GM18508 (cell line): ENCODE measurements around the gene SLC35D2.

Experiments used
- ATAC-seq: cut with Tn5 transposase; IDR thresholded peaks from one replicate; pipeline ENCODE4 v1.9.1; 2021; ENCODE audit warnings: moderate number of reproducible peaks; ENCODE audit not compliant: insufficient read depth, unreplicated experiment

SLC35D2 gene

GRCh38 chr9:96383165-96383942, at the start of gene SLC35D2:
Gene SLC35D2 (minus strand): TSS chr9:96383711. CDS start chr9:96383634, 77 bp downstream.
- ATAC-seq: no peak

DNA sequence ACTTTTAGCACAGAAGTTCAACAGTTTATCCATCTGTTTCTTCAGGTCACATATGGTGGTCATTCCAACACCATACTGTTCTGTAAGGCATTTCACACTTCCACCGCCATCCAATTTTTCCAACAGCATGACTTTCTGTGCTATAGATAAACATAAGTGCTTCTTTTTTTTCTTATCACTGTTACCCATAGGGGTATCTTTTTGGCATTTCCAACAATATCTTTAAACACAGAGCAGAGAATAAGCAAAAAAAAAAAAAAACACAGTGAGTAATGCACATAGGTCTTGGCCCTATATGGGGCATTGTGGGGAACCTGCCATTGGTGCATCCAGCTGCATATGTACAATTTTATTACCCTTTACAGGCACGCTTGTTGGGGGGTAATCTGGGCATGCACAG, 46.9 kb upstream of the SLC35D2 start:
- ATAC-seq: no peak

DNA sequence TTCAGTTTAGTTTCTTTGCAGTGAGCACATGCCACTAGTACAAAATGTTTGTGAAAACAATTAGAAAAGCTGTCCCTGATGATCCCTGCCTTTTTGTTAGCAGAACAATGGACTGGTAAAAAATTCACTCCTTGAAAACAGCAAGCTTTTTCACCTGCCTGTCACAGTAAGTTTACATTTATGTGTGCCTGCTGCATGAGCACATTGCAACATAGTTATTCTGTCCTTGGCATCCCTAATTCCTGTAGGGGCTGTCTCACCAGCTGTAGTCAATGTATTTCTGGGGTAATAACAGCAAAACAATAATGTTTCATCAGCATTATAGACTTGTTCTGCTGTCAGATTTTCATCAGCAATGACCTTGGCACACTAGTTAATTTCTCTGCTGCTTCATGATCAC, 46.2 kb upstream of the SLC35D2 start:
- ATAC-seq: no peak

DNA sequence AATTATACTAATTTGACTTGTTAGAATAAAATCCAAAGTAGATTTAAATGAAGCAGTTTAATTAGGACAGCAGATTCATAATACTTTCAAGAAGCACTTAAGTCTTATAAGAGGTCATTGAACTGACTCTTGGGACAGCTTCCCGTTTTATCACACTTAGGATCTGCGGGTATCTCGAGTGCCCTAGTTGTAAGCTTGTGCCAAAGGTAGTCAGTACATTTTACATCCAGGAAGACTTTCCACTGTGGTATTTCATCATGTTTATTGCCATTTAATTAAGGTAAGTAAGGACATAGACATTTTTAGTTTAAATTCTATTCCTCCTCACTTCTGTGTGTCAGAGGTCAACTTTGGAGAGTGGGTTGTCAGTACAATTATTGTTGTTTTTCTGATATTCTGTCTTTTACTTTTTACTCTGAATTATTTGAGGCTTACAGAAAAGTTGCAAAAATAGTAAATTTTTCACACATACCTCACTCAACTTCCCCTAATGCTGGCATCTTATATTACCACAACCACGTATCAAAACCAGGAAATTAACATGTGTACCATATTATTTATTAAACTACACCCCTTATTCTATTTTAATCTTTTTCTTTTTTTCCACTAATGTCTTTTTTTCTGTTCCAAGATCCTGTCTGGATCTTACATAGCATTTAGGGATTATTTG, 42.1 kb upstream of the SLC35D2 start:
- ATAC-seq: no peak

DNA sequence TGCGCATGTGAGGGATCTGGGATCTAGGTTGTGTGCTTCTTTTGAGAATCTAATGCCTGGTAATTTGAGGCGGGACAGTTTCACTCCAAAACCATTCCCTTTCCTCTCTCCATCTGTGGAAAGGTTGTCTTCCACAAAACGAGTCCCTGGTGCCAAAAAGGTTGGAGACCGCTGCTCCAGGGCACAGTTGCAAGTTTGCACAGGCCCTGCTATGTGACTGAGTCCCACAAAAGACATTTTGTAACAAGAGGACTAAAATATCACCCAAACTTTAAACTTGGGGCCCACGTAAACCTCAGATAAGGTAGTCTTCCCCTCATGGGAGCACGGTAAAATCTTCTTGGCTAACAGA, 40.5 kb upstream of the SLC35D2 start:
- ATAC-seq: no peak

DNA sequence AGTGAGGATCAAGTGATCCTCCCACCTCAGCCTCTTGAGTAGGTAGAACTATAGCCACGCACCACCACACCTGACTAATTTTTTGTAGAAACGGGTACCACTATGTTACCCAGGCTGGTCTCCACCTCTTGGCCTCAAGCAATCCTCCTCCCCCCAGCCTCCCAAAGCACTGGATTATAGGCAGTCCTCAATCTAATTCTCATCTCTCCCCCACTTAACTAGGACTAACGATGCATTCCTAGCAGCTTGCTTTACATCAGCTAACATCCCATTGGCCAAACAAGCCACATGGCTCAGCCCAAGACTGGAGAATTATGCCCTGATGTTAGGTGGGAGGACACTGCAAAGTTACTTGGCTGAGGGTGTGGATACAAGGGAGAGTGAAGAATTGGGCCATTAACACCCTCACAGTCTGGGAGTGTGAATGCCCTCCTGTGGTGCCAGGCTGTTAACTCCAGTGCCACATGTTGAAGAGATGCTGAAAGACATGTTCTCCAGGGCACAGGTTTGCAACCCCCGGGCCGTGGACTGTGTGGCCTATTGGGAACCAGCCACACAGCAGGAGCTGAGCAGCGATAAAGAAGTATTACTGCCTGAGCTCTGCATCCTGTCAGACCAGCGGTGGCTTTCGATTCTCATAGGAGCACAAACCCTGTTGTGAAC, 39.9 kb upstream of the SLC35D2 start:
- ATAC-seq: no peak

GRCh38 chr9:96420468-96421219, 37.1 kb upstream of the SLC35D2 start:
- no peak for ATAC-seq

- no peak for ATAC-seq
Observed at GRCh38 chr9:96419691-96419969, 36.1 kb upstream of the SLC35D2 start.

DNA sequence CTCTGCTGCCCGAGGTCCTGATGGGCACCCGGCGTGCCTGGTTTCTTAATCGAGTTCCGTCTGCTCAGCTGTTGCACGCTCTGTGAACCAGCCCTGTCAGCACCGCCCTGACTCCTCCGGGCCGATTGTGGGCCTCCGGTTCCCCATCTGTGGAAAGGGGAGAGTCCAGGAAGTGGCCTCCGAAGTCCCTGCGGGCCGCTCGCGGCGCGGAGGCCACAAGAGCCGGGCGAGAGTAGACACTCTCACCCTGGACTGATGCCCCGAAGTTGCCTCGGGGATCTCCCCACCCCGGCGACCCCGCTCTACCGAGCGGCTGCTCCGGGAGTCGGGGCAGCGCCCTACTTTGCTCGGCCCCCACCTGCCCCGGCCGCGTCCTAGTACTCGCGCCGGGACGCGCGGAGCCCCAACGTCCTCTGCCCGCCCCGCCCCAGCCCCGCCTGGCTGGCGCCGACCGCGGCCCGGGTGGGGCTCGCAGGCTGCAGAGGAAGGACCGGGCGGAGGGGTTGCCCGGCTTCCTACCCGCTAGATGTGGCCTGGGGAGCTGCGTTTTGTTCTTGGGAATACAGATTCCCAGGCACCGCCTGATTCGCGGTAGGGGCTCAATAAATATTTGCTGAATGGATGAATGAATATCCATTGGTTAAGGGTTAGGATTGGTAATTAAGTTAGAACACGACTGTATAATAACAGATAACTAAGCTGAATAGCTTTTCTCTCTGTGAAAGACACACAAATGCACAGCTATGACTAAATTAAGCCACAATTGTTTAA, 35.6 kb upstream of the SLC35D2 start:
- ATAC-seq: peak; percentile 11

DNA sequence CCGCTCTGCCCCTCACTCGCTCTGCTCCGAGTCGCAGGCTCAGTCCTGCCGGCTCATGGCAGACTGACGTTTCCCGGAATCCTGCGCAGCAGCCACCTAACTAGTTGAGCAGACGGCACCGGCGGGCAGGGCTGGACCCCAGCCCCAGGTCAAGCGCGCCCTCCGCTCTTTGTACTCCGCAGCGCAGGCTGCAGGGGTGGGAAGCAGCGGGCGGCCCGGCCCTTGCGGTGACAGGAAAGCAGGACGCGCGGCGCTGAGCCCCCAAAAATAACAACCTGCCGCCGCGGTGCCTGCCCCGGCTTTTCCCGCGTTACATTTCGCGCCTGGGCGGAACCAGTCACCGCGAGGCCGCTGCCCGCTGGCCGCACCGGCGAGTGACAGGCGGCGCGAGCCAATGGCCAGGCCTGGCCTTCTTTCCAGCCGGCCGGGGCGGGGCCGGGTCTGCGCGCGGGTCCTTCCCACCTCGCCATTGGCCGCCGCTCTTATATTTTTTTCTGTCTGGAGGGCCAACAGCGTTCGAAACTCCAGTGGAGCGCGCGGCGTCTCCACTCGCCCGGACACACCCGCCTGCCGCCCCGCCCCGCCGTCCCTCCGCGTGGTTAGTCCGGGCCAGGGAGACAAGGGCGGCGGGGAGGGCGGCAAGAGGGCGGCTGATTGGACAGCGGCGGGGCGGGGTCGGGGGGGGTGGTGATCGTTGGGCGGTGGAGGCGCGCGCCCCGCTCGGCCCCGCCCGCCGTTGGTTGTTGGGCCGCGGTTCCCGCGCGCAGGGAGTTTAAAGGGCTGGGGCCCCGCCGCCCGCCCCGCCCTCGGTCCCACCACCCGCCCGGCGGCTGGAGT, 34.8 kb upstream of the SLC35D2 start, which contains the start of gene ZNF367:
Gene ZNF367, minus strand, starts transcription at position 288 of the 837 bp plus-strand sequence. CDS start 338 bp downstream, outside the sequence.
- ATAC-seq: peak; percentile 40

DNA sequence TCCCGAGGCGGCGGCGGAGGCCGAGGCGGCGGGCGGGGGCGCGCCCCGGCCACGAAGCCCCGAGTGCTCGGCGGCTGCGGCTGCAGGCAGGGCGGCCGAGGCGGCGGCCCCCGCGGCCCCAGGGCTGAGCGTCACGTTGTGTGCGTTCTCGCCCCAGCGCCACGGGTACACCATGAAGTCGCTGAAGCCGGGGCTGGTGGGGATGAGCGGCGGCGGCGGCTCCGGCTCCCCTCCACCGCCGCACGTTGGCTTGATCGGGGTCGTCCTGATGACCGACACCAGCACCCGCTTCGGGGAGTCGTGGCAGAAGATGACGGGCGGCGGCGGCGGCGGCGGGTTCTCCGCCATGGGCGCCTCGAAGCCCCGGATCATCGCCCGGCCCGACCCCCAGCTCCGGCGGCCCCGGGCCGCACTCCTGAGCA, 34.2 kb upstream of the SLC35D2 start:
- no peak for ATAC-seq

- no peak for ATAC-seq
Observed at GRCh38 chr9:96417051-96417586, 33.6 kb upstream of the SLC35D2 start.

DNA sequence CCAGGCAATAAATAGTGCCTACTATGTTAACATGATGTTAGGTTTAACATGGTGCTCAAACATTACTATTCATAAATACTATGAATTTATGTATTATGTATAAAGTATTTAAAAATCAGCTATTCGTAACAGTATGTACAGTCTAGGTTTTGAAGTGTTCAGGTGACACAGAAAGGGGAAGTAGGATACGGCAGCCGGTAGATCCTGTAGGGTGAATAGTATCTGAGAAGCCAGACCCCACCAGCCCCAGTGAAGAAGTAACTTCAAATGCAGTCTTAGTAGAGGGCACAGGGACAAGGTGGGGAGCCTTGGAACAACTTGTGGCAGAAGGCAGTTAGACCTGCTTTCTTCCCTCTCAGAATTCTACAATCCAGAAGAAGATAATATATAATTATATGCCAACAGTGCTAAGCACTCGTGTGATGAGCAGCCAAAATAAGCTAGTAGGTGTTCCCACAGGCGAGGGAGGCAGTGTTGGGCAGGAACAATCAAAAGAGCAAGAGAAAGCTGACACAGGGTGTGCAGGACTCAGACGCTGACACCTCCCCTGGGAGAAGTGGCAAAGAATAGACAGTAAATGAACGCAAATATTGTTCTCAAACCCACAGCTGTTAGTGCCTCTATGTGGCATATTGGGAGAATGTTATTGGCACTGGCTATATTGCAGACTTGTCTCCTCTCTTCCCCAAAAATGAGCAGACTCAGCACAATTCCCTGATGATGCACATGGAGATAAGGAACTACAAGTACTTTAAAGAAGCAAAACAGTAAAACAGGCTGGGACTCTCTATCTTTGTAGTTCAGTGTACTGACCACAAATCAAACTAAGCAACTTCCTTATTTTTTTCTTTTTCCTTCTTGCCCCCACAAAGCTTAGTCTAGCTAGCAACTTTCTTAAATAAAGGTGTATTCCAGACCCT, 30.1 kb upstream of the SLC35D2 start:
- ATAC-seq: no peak

GRCh38 chr9:96412174-96412913, 28.8 kb upstream of the SLC35D2 start:
- no peak for ATAC-seq

DNA sequence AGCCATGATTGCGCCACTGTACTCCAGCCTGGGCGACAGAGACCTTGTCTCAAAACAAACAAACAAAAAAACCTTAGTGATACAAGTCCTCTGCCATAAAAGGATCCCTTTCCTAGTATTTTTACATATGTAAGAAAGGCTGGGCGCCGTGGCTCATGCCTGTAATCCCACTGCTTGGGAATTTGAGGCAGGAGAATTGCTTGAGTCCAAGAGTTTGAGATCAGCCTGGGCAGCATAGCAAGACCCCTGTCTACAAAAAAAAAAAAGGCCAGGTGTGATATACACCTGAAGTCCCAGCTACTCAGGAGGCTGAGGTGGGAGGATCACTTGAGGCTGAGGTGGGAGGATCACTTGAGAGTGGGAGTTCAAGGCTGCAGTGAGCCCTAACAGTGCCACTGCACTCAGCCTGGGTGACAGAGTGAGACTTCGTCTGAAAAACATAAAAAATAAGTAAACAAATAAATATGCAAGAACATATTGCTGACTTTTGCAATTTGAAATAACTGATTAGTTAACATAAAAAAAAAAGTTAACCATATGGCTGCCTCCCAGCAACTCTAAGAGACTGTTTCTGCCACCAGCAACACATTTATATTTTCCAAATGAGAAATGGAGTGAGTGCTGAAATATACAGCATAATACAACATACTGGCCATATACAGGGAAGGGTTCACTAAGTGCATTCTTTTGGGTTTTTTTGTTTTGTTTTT, 27.8 kb upstream of the SLC35D2 start:
- ATAC-seq: no peak

DNA sequence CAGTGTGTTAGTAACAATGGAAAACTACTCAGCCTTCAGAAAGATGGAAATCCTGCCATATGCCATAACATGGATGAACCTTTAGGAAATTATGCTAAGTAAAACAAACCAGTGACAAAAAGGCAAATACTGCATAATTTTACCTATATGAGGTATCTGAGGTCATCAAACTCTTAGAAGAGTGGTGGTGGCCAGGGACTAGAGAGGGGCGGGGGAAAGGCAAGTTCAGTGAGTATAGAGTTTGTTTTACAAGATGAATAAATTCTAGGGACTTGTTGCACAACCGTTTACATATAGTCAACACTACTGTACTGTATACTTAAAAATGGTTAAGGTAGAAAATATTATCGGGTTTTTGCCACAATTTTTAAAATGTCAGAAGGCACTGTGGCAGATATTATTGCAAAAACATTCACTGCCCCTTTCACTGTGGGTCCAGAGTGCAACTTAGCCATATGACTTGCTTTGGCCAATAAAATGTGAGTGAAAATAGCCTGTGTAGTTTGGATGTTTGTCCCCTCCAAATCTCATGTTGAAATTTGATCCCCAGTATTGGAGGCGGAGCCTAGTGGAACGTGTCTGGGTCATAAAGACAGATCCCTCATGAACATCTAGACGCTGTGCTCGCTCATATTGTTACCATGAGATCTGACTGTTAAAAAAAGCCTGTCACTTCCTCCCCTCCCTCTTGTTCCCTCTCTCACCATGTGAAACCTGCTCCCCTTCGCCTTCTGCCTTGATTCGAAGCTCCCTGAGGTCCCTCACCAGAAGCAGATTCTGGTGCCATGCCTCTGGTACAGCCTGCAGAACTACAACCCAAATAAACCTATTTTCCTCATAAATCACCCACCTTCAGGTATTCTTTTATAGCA, 25.1 kb upstream of the SLC35D2 start:
- ATAC-seq: no peak
